WTC11 (cell line): ENCODE data around the gene TRPM8. TPM values are rescaled to one million over a fixed set of nuclear protein-coding genes. Genes with fewer than 3 reads are reported as not detected.

Source experiments
- ATAC-seq: fragments of 200-7000 bp; cut with Tn5 transposase; 2 replicates; pipeline ENCODE4 v1.10.0; 2021; ENCODE audit warnings: mild to moderate bottlenecking, moderate library complexity
- CTCF ChIA-PET: fragments of 300-600 bp; sonication (Branson Sonifier 250); formaldehyde crosslinking; loops from one replicate; lab custom pipeline; 2021; ENCODE audit warnings: antibody characterized with exemption; lab: Charles Lee
- POLR2A ChIA-PET: fragments of 350-600 bp; sonication (Branson Sonifier 250); formaldehyde crosslinking; loops from one replicate; lab custom pipeline; 2021; ENCODE audit warnings: antibody characterized with exemption; lab: Charles Lee
- DNase-seq: peaks from one replicate; pipeline ENCODE4 v3.0.0; 2021; ENCODE audit warnings: low spot score
- H3K27ac Mint-ChIP-seq: 2 replicates; pipeline ENCODE4 v1.8.0; 2021; ENCODE audit warnings: mixed read lengths
- H3K27me3 Mint-ChIP-seq: 2 replicates; pipeline ENCODE4 v1.8.0; 2021; ENCODE audit warnings: low read depth, mild to moderate bottlenecking, moderate library complexity, mixed read lengths
- H3K36me3 Mint-ChIP-seq: 2 replicates; pipeline ENCODE4 v1.8.0; 2021; ENCODE audit warnings: mixed read lengths
- H3K4me1 Mint-ChIP-seq: 2 replicates; pipeline ENCODE4 v1.8.0; 2022; ENCODE audit warnings: mixed read lengths
- H3K4me3 Mint-ChIP-seq: 2 replicates; pipeline ENCODE4 v1.8.0; 2021; ENCODE audit warnings: mild to moderate bottlenecking, moderate library complexity, mixed read lengths
- H3K9me3 Mint-ChIP-seq: 2 replicates; pipeline ENCODE4 v1.8.0; 2021; ENCODE audit warnings: mixed read lengths
- AFF4 ChIP-seq: sonication (generic); formaldehyde crosslinking; IDR thresholded peaks from 2 replicates; pipeline ENCODE4 v1.8.1; 2023; ENCODE audit warnings: mild to moderate bottlenecking, missing genetic modification reagents, borderline replicate concordance
- ATF1 ChIP-seq: sonication (generic); formaldehyde crosslinking; IDR thresholded peaks from 2 replicates; pipeline ENCODE4 v1.8.1; 2023; ENCODE audit warnings: mild to moderate bottlenecking, moderate library complexity, missing genetic modification reagents
- CREM ChIP-seq: sonication (generic); formaldehyde crosslinking; IDR thresholded peaks from 2 replicates; pipeline ENCODE4 v1.8.1; 2022; ENCODE audit warnings: mild to moderate bottlenecking, missing genetic modification reagents, moderate library complexity
- ERG ChIP-seq: fragments of 250-450 bp; sonication (Bioruptor Pico); IDR thresholded peaks from 2 replicates; pipeline ENCODE4 v1.8.0; 2021; ENCODE audit warnings: mild to moderate bottlenecking
- FOXJ3 ChIP-seq: sonication (generic); formaldehyde crosslinking; IDR thresholded peaks from 2 replicates; pipeline ENCODE4 v1.9.0; 2021; ENCODE audit warnings: missing genetic modification reagents, mild to moderate bottlenecking, borderline replicate concordance
- IRF2 ChIP-seq: sonication (generic); formaldehyde crosslinking; IDR thresholded peaks from 2 replicates; pipeline ENCODE4 v1.8.0; 2022; ENCODE audit warnings: low read depth, missing genetic modification reagents, borderline replicate concordance
- NFYB ChIP-seq: sonication (generic); formaldehyde crosslinking; conservative IDR thresholded peaks from 2 replicates; pipeline ENCODE4 v1.8.0; 2022; ENCODE audit warnings: low read depth, missing genetic modification reagents
- PREB ChIP-seq: sonication (generic); formaldehyde crosslinking; IDR thresholded peaks from 2 replicates; pipeline ENCODE4 v1.8.1; 2022; ENCODE audit warnings: mild to moderate bottlenecking, missing genetic modification reagents, moderate library complexity, borderline replicate concordance
- SP1 ChIP-seq: sonication (generic); formaldehyde crosslinking; conservative IDR thresholded peaks from 2 replicates; pipeline ENCODE4 v1.8.1; 2022; ENCODE audit warnings: missing genetic modification reagents
- STAT6 ChIP-seq: sonication (generic); formaldehyde crosslinking; conservative IDR thresholded peaks from 2 replicates; pipeline ENCODE4 v1.8.1; 2023; ENCODE audit warnings: mild to moderate bottlenecking, low read depth, missing genetic modification reagents, moderate library complexity
- ZBTB43 ChIP-seq: sonication (generic); formaldehyde crosslinking; IDR thresholded peaks from 2 replicates; pipeline ENCODE4 v1.8.1; 2023; ENCODE audit warnings: mild to moderate bottlenecking, missing genetic modification reagents
- ZNF121 ChIP-seq: sonication (generic); formaldehyde crosslinking; IDR thresholded peaks from 2 replicates; pipeline ENCODE4 v1.8.0; 2023; ENCODE audit warnings: missing genetic modification reagents
- ZNF232 ChIP-seq: sonication (generic); formaldehyde crosslinking; IDR thresholded peaks from 2 replicates; pipeline ENCODE4 v1.8.0; 2022; ENCODE audit warnings: mild to moderate bottlenecking, missing genetic modification reagents
- total RNA-seq: library from RNA; stranded (reverse); gene quantifications from 3 replicates; pipeline ENCODE4 v1.2.3, GENCODE V29; 2021

The TRPM8 gene
- total RNA-seq, 1 experiment from 2014 or later, result 0.26 TPM

GRCh38 chr2:234020332-234020731 is 103.2 kb downstream of the TRPM8 start (continued):
- TF ChIP-seq AFF4 (no peak), NFYB (CRISPR knock-in tag) (no peak), CREM (CRISPR knock-in tag) (no peak), ZBTB43 (CRISPR knock-in tag) (no peak), FOXJ3 (CRISPR knock-in tag) (no peak), ERG (CRISPR knock-in tag) (no peak), SP1 (no peak), IRF2 (no peak), ZNF121 (CRISPR knock-in tag) (no peak)

GRCh38 chr2:234022424-234022823 is 105.3 kb downstream of the TRPM8 start:
- peaks cover 16% of the 10 kb centered on the region for H3K36me3 Mint-ChIP-seq
- DNase-seq (no peak), ATAC-seq (no peak)
- ChIA-PET CTCF (no interaction called here), POLR2A (no interaction called here)
- no peak overlapping the region for H3K4me3 Mint-ChIP-seq
- H3K27ac Mint-ChIP-seq, result no peak overlapping the region
- TF ChIP-seq ZBTB43 (CRISPR knock-in tag) (no peak), ATF1 (CRISPR knock-in tag) (no peak)
- peaks cover 11% of the 10 kb centered on the region for H3K27me3 Mint-ChIP-seq
- peaks cover 36% of the 10 kb centered on the region for H3K9me3 Mint-ChIP-seq
- peaks cover 6% of the 10 kb centered on the region for H3K4me1 Mint-ChIP-seq

- no peak for DNase-seq
Measured at GRCh38 chr2:234024304-234024703, 107.1 kb downstream of the TRPM8 start.

More at GRCh38 chr2:234024304-234024703, 107.1 kb downstream of the TRPM8 start:
- Mint-ChIP-seq H3K4me1 (peaks cover 6% of the 10 kb centered on the region), H3K27ac (no peak overlapping the region), H3K9me3 (peaks cover 44% of the 10 kb centered on the region), H3K36me3 (peaks cover 16% of the 10 kb centered on the region), H3K27me3 (peaks cover 12% of the 10 kb centered on the region), H3K4me3 (no peak overlapping the region)
- ChIA-PET CTCF (no interaction called here), POLR2A (no interaction called here)
- ATAC-seq, result no peak
- TF ChIP-seq PREB (CRISPR knock-in tag), result no peak
- TF ChIP-seq STAT6 (CRISPR knock-in tag), result no peak
- no peak for TF ChIP-seq ZNF232
